22Rv1 (cell line): ENCODE measurements around the gene HPGDS.

Experiments used
- H3K27ac ChIP-seq: fragments of 450-650 bp; 2 replicates; pipeline ENCODE4 v1.5.1; 2017
- CTCF ChIP-seq: fragments of 450-650 bp; IDR thresholded peaks from 2 replicates; pipeline ENCODE4 v1.5.1; 2017; ENCODE audit warnings: mild to moderate bottlenecking
- ZFX ChIP-seq: fragments of 450-650 bp; IDR thresholded peaks from 2 replicates; pipeline ENCODE4 v1.6.1; 2017; ENCODE audit warnings: antibody characterized with exemption, borderline replicate concordance

The HPGDS gene

GRCh38 chr4:94338681-94339351 lies 3.8 kb downstream of the HPGDS start:
- peak overlapping the region; percentile 74 for H3K27ac ChIP-seq
- no peak for TF ChIP-seq CTCF

GRCh38 chr4:94336791-94337190 lies 5.8 kb downstream of the HPGDS start:
- H3K27ac ChIP-seq: peak overlapping the region; percentile 74; the same call in 1 of the 2 replicates

DNA sequence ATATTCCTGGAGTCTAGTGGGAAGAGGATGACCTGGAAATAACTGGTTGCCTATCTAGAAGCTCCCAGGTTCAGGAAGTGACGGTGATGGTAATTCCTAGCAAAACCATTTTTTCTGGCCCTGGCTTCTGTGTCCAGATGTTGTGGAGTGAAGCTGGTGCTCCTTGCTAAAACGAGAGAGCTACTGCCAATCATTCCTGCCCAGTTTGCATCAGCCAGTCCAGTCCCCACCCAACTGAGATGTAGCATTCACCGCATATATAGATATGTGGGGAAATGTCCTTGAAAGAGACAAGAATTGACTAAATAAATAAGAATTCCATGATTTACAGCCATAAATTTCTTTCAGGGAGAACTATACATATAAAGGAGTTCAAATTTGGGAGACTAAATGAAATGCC lies 6.3 kb downstream of the HPGDS start:
- TF ChIP-seq CTCF (no peak), ZFX (no peak)

GRCh38 chr4:94334962-94335361 lies 7.7 kb downstream of the HPGDS start:
- TF ChIP-seq CTCF: no peak
- TF ChIP-seq ZFX: no peak

More for the DNA sequence above, 6.3 kb downstream of the HPGDS start:
- H3K27ac ChIP-seq: peak overlapping the region; percentile 74; the same call in 1 of the 2 replicates

GRCh38 chr4:94334476-94334875 lies 8.2 kb downstream of the HPGDS start:
- H3K27ac ChIP-seq: peak overlapping the region; percentile 59
- TF ChIP-seq ZFX: no peak
- TF ChIP-seq CTCF: no peak

More at GRCh38 chr4:94334962-94335361, 7.7 kb downstream of the HPGDS start:
- H3K27ac ChIP-seq: peak overlapping the region; percentile 59

DNA sequence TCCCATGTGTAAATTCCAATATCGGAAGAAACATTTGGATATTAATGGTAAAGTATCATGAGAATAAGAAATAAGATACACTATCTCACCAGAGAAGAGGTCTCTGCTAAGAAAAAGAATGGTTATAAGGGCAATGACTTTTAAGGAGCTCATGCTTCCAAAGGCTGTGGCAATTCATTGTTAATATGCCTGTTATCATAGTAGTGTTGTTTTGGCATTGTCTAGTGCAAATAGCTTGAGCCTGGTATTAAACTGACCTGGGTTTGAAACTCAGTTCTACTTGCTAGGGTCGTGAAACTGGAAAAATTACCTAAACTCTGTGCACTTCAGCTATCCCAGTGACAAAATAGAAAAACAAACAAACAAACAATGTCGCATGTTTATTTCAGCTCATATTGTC lies 8.8 kb downstream of the HPGDS start:
- TF ChIP-seq ZFX: no peak
- no peak for TF ChIP-seq CTCF
- H3K27ac ChIP-seq: no peak overlapping the region

DNA sequence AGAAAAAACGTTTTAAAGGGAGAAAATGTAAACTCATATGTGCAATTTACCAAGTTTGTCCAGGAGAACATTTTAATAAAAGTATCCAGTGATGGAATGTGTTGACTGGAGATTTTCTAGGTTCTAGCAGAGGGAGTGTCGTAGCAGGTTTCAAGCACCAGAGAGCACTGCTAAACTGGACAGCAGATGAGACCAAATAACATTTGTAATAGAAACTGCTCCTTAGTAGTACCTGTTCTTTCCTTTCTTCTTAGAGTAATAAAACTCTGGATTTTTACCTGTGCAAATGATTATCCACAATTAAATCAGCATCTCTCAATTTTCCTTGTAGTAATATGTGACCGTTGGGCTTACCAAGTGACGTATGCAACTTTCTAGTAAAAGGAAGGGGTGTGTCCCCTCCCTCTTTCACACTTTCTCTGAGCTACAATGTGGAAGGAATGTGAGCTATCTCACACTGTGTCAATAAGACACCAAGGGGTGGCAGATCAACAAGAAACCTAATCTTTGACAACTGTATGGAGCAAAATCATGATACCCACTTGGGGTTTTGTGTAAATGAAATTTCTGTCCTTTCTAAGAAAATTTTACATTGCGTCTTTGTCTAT lies 9.5 kb downstream of the HPGDS start:
- no peak overlapping the region for H3K27ac ChIP-seq
- TF ChIP-seq CTCF (peak; percentile 49), ZFX (no peak)
